ENCODE data around the gene IRF3.

- TF ChIP-seq, protein P1, sequence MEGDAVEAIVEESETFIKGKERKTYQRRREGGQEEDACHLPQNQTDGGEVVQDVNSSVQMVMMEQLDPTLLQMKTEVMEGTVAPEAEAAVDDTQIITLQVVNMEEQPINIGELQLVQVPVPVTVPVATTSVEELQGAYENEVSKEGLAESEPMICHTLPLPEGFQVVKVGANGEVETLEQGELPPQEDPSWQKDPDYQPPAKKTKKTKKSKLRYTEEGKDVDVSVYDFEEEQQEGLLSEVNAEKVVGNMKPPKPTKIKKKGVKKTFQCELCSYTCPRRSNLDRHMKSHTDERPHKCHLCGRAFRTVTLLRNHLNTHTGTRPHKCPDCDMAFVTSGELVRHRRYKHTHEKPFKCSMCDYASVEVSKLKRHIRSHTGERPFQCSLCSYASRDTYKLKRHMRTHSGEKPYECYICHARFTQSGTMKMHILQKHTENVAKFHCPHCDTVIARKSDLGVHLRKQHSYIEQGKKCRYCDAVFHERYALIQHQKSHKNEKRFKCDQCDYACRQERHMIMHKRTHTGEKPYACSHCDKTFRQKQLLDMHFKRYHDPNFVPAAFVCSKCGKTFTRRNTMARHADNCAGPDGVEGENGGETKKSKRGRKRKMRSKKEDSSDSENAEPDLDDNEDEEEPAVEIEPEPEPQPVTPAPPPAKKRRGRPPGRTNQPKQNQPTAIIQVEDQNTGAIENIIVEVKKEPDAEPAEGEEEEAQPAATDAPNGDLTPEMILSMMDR (IDR thresholded peaks at IDR 0.05), result no peak
- TF ChIP-seq POLR2A (IDR thresholded peaks at IDR 0.05), result no peak
Observed at GRCh38 chr19:49704888-49705642, 39.4 kb upstream of the IRF3 start.

Measured in right lobe of liver (tissue), 4 donors.